AG04450 (cell line): ENCODE measurements around the gene TIMP3. TPM values are rescaled to one million over a fixed set of nuclear protein-coding genes. Genes with fewer than 3 reads are reported as not detected.

Experiments used
- CTCF ChIA-PET: fragments of 300-600, 350-600 bp; formaldehyde crosslinking; extraction: SDS; loops from one replicate; lab custom pipeline; 2022; ENCODE audit warnings: antibody characterized with exemption, inconsistent platforms; lab: Charles Lee
- POLR2A ChIA-PET: fragments of 350-600 bp; formaldehyde crosslinking; extraction: SDS; loops from one replicate; lab custom pipeline; 2021; ENCODE audit warnings: antibody characterized with exemption, inconsistent platforms; lab: Yijun Ruan, JAX
- DNase-seq: peaks from one replicate; pipeline ENCODE4 v3.0.0-alpha.2; 2011; ENCODE audit warnings: low read depth, low spot score
- H3K27ac ChIP-seq: one replicate; pipeline ENCODE4 v1.5.1; 2012; ENCODE audit warnings: low read depth, low read length, control low read depth
- H3K27me3 ChIP-seq: one replicate; pipeline ENCODE4 v1.6.0; 2012; ENCODE audit warnings: low read length; ENCODE audit not compliant: control insufficient read depth, insufficient read depth
- H3K4me3 ChIP-seq: 2 replicates; pipeline ENCODE4 v1.5.1; 2011; ENCODE audit warnings: mild to moderate bottlenecking, low read depth, low read length, control low read depth
- H3K9me3 ChIP-seq: 2 replicates; pipeline ENCODE4 v1.5.1; 2012; ENCODE audit warnings: low read length; ENCODE audit not compliant: control insufficient read depth, insufficient read depth
- polyA plus RNA-seq: library from polyadenylated mRNA; depleted of rRNA; stranded (reverse); fragments of >200 nt; gene quantifications from 2 replicates; pipeline ENCODE4 v1.2.3, GENCODE V29; 2011
- TF ChIP-seq, protein P1 (sequence below): IDR thresholded peaks from 2 replicates; pipeline ENCODE4 v1.5.1; 2011; ENCODE audit warnings: low read depth, low read length, control low read depth, inconsistent platforms

TIMP3 gene
- polyA plus RNA-seq, 1 experiment = 486 TPM

DNA sequence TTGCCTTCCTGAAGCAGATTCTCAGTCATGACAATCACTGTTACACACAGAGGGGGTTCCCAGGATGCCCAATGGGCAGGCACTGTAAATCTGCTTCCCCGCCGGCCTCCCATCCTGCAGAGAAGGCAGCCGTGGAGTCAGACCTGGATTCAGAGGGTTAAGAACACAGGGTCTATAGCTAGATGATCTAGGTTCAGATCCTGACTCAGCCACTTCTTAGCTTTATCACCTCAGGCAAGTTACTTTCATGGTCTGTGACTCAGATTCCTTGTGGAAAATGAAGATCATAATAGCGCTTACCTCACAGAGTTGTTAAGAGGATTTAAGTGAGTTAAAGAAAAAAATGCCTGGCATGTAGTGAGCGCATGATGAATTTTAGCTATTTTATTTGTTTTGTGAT is 95.9 kb downstream of the TIMP3 start:
- DNase-seq = no peak
- ChIA-PET POLR2A (no interaction called here), CTCF (interaction anchor here (0.9 kb wide), 1 partner anchor 151 kb away, joined by 3 read pairs; no protein-coding TSS in a partner anchor)
- Histone ChIP-seq H3K27ac (no peak overlapping the region), H3K4me3 (no peak overlapping the region), H3K27me3 (peaks cover 25% of the 10 kb centered on the region), H3K9me3 (no peaks in the 10 kb centered on the region)
- TF ChIP-seq, protein P1, sequence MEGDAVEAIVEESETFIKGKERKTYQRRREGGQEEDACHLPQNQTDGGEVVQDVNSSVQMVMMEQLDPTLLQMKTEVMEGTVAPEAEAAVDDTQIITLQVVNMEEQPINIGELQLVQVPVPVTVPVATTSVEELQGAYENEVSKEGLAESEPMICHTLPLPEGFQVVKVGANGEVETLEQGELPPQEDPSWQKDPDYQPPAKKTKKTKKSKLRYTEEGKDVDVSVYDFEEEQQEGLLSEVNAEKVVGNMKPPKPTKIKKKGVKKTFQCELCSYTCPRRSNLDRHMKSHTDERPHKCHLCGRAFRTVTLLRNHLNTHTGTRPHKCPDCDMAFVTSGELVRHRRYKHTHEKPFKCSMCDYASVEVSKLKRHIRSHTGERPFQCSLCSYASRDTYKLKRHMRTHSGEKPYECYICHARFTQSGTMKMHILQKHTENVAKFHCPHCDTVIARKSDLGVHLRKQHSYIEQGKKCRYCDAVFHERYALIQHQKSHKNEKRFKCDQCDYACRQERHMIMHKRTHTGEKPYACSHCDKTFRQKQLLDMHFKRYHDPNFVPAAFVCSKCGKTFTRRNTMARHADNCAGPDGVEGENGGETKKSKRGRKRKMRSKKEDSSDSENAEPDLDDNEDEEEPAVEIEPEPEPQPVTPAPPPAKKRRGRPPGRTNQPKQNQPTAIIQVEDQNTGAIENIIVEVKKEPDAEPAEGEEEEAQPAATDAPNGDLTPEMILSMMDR = no peak

DNA sequence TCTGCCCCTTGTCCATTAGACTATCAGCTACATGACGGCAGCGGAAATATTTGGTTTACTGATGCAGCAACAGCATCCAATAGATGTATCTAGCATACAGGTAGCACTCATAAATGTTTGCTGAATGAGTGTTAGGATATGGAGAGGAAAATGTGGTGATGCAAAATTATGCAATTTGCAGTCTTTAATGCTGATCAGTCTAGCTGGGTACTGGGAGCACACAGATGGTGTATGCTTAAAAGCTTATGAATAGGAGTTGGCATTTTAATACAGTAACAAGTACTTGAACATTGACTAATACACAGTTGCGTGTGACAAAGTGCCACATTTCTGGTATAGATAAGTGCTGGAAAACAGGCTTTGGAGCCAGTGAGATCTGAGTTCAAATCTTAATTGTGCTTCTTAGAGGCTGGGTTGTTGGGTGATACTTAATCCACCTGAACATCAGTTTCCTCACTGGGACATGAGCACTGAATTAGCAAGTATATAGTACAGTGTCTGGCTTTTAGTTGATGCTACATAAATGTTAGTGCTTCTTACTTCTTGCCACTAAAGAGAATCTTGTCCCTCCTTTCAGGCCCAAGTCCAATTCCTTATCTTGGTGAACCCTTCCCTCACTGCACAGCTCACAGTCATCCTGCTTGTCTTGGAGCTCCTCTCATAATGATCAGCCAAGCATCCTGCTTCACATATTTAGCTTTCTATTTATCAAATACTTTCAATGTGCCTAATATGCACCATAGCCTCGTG is 99.6 kb downstream of the TIMP3 start:
- Histone ChIP-seq H3K4me3 (no peak overlapping the region), H3K27ac (no peak overlapping the region), H3K9me3 (no peaks in the 10 kb centered on the region), H3K27me3 (peaks cover 16% of the 10 kb centered on the region)
- ChIA-PET POLR2A (no interaction called here), CTCF (interaction anchor here (0.6 to 1.4 kb wide), 2 partner anchors 100 to 914 kb away, joined by 4 to 5 read pairs; no protein-coding TSS in a partner anchor)
- TF ChIP-seq, protein P1 = no peak
- no peak for DNase-seq

DNA sequence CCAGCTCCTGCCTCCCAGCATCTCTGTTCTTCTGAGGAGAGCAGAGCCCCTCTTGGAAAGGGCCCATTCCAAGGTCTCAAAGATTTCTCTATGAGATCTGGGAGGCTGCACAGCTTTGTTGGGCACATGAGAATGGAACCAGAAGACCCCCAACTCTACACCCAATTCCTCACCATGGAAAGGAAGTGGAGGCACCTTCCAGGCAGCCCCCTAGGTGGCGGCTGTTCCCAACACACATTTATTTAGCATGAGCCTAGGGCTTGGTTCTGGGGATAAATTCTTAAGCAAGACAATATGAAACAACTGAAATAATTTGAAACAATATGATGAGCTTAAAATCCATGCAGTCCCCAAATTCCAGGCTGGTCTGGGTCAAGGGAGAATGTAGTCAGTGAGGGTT is 100.4 kb downstream of the TIMP3 start:
- ChIA-PET CTCF (interaction anchor here (0.7 to 1.4 kb wide), 2 partner anchors 99 to 385 kb away, joined by 4 read pairs; no protein-coding TSS in a partner anchor), POLR2A (no interaction called here)
- Histone ChIP-seq H3K4me3 (no peak overlapping the region), H3K27ac (no peak overlapping the region), H3K27me3 (peaks cover 15% of the 10 kb centered on the region), H3K9me3 (no peaks in the 10 kb centered on the region)
- TF ChIP-seq, protein P1 = no peak
- no peak for DNase-seq

DNA sequence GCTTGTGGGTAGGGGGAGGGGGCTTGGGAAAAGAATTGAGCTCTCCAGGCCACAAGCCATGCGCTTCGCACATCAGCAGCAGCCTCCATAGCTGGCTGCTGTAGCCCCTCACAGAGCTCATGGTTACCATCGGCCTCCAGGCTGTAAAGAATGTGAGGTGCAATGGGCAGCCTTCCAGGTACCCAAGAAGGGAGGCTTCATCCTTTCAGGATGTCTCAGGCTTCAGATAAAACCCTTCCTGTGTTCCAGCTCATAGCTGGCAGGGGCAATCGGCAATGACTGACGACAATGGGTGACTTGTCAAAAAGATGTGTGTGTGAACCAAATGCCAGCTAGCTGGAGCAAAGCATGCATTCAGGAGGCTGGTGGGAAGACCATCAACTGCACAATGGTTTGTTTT is 102.0 kb downstream of the TIMP3 start:
- no peak for DNase-seq
- POLR2A ChIA-PET = no interaction called here

DNA sequence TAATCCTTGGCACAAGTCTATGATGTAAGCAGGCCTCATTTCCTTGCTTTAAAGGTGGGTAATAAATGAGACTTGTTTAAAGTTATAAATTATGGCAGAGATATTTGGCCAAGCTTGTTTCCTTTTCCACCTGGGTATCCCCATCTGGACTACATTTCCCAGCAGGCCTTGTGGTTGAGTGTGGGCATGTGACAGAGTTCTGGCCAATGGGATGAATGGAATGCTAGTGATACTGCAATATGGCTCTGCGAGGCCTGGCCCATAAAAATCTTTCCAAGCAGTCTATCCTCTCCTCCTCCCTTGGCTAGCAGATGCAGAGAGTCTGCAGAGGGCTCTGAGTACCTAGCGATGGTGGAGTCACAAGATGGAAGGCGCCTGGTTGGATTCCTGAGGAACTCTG is 102.5 kb downstream of the TIMP3 start:
- no peaks in the 10 kb centered on the region for H3K9me3 ChIP-seq
- POLR2A ChIA-PET = no interaction called here
- TF ChIP-seq, protein P1 = no peak
- no peak overlapping the region for H3K4me3 ChIP-seq
- peaks cover 13% of the 10 kb centered on the region for H3K27me3 ChIP-seq
- DNase-seq = no peak
- CTCF ChIA-PET = no interaction called here
- no peak overlapping the region for H3K27ac ChIP-seq

More for the DNA sequence above, 102.0 kb downstream of the TIMP3 start:
- TF ChIP-seq, protein P1 = no peak
- no peak overlapping the region for H3K27ac ChIP-seq
- H3K9me3 ChIP-seq = no peaks in the 10 kb centered on the region
- CTCF ChIA-PET = no interaction called here
- H3K27me3 ChIP-seq = peaks cover 13% of the 10 kb centered on the region
- H3K4me3 ChIP-seq = no peak overlapping the region
